ENCODE measurements around the gene FNDC5. TPM values are rescaled to one million over a fixed set of nuclear protein-coding genes. Genes with fewer than 3 reads are reported as not detected.

The FNDC5 gene
- polyA plus RNA-seq, 2 of the 4 experiments (the other 2 are of a cell fraction): 0.26 to 0.99 TPM

- TF ChIP-seq POLR2AphosphoS2 (conservative IDR thresholded peaks at IDR 0.05; ENCODE audit: low read length): no peak
- TF ChIP-seq ESRRA (IDR thresholded peaks at IDR 0.05; ENCODE audit: borderline replicate concordance, low read length): no peak
- no peak for TF ChIP-seq ZC3H11A (IDR thresholded peaks at IDR 0.05)
- TF ChIP-seq RAD21 (conservative IDR thresholded peaks at IDR 0.05 in 1 of 2, IDR thresholded peaks at IDR 0.05 in 1 of 2): no peak
- TF ChIP-seq CBX2 (IDR thresholded peaks at IDR 0.05; ENCODE audit: borderline replicate concordance, low read depth): no peak
- no peak for TF ChIP-seq MAFK (IDR thresholded peaks at IDR 0.05; ENCODE audit: partially characterized antibody)
- TF ChIP-seq GATA3 (IDR thresholded peaks at IDR 0.05; ENCODE audit: borderline replicate concordance): peak; percentile 55; the same call in 1 of the 2 replicates
- TF ChIP-seq, protein P1, sequence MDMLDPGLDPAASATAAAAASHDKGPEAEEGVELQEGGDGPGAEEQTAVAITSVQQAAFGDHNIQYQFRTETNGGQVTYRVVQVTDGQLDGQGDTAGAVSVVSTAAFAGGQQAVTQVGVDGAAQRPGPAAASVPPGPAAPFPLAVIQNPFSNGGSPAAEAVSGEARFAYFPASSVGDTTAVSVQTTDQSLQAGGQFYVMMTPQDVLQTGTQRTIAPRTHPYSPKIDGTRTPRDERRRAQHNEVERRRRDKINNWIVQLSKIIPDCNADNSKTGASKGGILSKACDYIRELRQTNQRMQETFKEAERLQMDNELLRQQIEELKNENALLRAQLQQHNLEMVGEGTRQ (IDR thresholded peaks at IDR 0.05): no peak
- TF ChIP-seq BHLHE40 (IDR thresholded peaks at IDR 0.05; ENCODE audit: low read depth, low read length): peak; percentile 94
- TF ChIP-seq, protein P2, sequence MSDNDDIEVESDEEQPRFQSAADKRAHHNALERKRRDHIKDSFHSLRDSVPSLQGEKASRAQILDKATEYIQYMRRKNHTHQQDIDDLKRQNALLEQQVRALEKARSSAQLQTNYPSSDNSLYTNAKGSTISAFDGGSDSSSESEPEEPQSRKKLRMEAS (IDR thresholded peaks at IDR 0.05): peak; percentile 99
- TF ChIP-seq EHMT2 (IDR thresholded peaks at IDR 0.05; ENCODE audit: low read depth): no peak
- peak; percentile 40 for TF ChIP-seq POLR2A (IDR thresholded peaks at IDR 0.05; ENCODE audit: low read length)
- no peak for TF ChIP-seq CHD2 (IDR thresholded peaks at IDR 0.05; ENCODE audit: low read length, partially characterized antibody)
- no peak for TF ChIP-seq TP53 (CRISPR knock-in tag; IDR thresholded peaks at IDR 0.05)
- TF ChIP-seq EHF (CRISPR knock-in tag; IDR thresholded peaks at IDR 0.05): no peak
- TF ChIP-seq PHF8 (IDR thresholded peaks at IDR 0.05; ENCODE audit: borderline replicate concordance, low read depth): no peak
- no peak for TF ChIP-seq HMGXB4 (CRISPR knock-in tag; IDR thresholded peaks at IDR 0.05; ENCODE audit: borderline replicate concordance)
- TF ChIP-seq MAZ (IDR thresholded peaks at IDR 0.05; ENCODE audit: borderline replicate concordance, low read depth, low read length): peak; percentile 40; the same call in 1 of the 2 replicates
- TF ChIP-seq NFE2L2 (conservative IDR thresholded peaks at IDR 0.05; ENCODE audit: low read length): no peak
- TF ChIP-seq EP300 (IDR thresholded peaks at IDR 0.05): no peak
- no peak for TF ChIP-seq FOSB (CRISPR knock-in tag; IDR thresholded peaks at IDR 0.05)
- no peak for TF ChIP-seq KDM1A (IDR thresholded peaks at IDR 0.05; ENCODE audit: low read depth)
- TF ChIP-seq HES2 (IDR thresholded peaks at IDR 0.05): no peak
Measured at GRCh38 chr1:32817159-32817814, 53.4 kb downstream of the FNDC5 start, which contains the start of the genes S100PBP and YARS1 (continued).

GRCh38 chr1:32816676-32817158, 54.0 kb downstream of the FNDC5 start:
- H3K27ac ChIP-seq: peak overlapping the region; percentile 99 to 100
- WGBS (ENCODE audit: missing lambda C conversion rate): 3% methylated on average over 14 of the region's 15 CpGs
- peak overlapping the region; percentile 70 for H3K4me3 ChIP-seq
- H3K9me3 ChIP-seq: no peaks in the 10 kb centered on the region
- ChIA-PET POLR2A (no interaction called here), CTCF (interaction anchor here (0.9 kb wide), 1 partner anchor 10 kb away, joined by 3 read pairs; no protein-coding TSS in a partner anchor)
- no peak for FAIRE-seq
- H3K4me2 ChIP-seq: peak overlapping the region; percentile 85
- peak; percentile 21 to 25 for DNase-seq (ENCODE audit: low read depth in 1 of 2, low spot score in 1 of 2)
- peaks cover 33% of the 10 kb centered on the region for H3K4me1 ChIP-seq
- TF ChIP-seq RARB (CRISPR knock-in tag; IDR thresholded peaks at IDR 0.05) (no peak), FOSB (CRISPR knock-in tag; IDR thresholded peaks at IDR 0.05) (no peak)
- ATAC-seq: peak; percentile 9 to 35; a peak in 5 of 6 replicates
